GM23338 (cell line): ENCODE data around the gene MARCHF10. TPM values are rescaled to one million over a fixed set of nuclear protein-coding genes. Genes with fewer than 3 reads are reported as not detected.

Experiments used
- ATAC-seq: fragments of 200-7000 bp; cut with Tn5 transposase; 3 replicates; pipeline ENCODE4 v1.9.1; 2020
- DNase-seq: peaks from one replicate; pipeline ENCODE4 v3.0.0-alpha.2; 2015; ENCODE audit warnings: low spot score
- H2AFZ ChIP-seq: fragments of 200-600 bp; sonication (generic); 2 replicates; pipeline ENCODE4 v1.8.0; 2016; ENCODE audit warnings: antibody characterized with exemption, mild to moderate bottlenecking, moderate library complexity
- H3F3A ChIP-seq: fragments of 200-600 bp; sonication (generic); replicated peaks from 2 replicates; pipeline ENCODE4 v1.8.0; 2017; ENCODE audit warnings: antibody characterized with exemption, mixed run types, low read depth
- H3K27ac ChIP-seq: fragments of 200-600 bp; sonication (generic); 2 replicates; pipeline ENCODE4 v1.6.1; 2016; ENCODE audit warnings: low read depth
- H3K27me3 ChIP-seq: fragments of 200-600 bp; sonication (generic); 2 replicates; pipeline ENCODE4 v1.8.0; 2016; ENCODE audit warnings: mild to moderate bottlenecking, mixed run types, moderate library complexity; ENCODE audit not compliant: insufficient read depth
- H3K36me3 ChIP-seq: fragments of 200-600 bp; sonication (generic); 2 replicates; pipeline ENCODE4 v1.8.0; 2016; ENCODE audit warnings: mild to moderate bottlenecking; ENCODE audit not compliant: insufficient read depth
- H3K4me1 ChIP-seq: fragments of 200-600 bp; sonication (generic); 2 replicates; pipeline ENCODE4 v1.8.0; 2016; ENCODE audit warnings: mild to moderate bottlenecking, moderate library complexity; ENCODE audit not compliant: insufficient read depth
- H3K4me2 ChIP-seq: fragments of 200-600 bp; sonication (generic); 2 replicates; pipeline ENCODE4 v1.7.1; 2017; ENCODE audit warnings: mixed run types
- H3K4me3 ChIP-seq: fragments of 200-600 bp; sonication (generic); 2 replicates; pipeline ENCODE4 v1.6.1; 2016; ENCODE audit warnings: mixed run types
- H3K79me2 ChIP-seq: fragments of 200-600 bp; sonication (generic); replicated peaks from 2 replicates; pipeline ENCODE4 v1.8.0; 2017; ENCODE audit warnings: mild to moderate bottlenecking; ENCODE audit not compliant: insufficient read depth
- H3K9me2 ChIP-seq: fragments of 200-600 bp; sonication (generic); 2 replicates; pipeline ENCODE4 v1.8.0; 2017; ENCODE audit not compliant: insufficient read depth
- H4K20me1 ChIP-seq: fragments of 200-600 bp; sonication (generic); replicated peaks from 2 replicates; pipeline ENCODE4 v1.8.0; 2017; ENCODE audit warnings: mild to moderate bottlenecking; ENCODE audit not compliant: insufficient read depth
- H3K27ac Mint-ChIP-seq: 2 replicates; pipeline ENCODE4 v1.8.0; 2020; ENCODE audit warnings: inconsistent platforms, mild to moderate bottlenecking, moderate library complexity, mixed read lengths
- H3K27me3 Mint-ChIP-seq: 3 replicates; pipeline ENCODE4 v1.8.0; 2022; ENCODE audit warnings: low read depth, mild to moderate bottlenecking, moderate library complexity, mixed read lengths, inconsistent platforms; ENCODE audit not compliant: insufficient read depth, poor library complexity
- H3K36me3 Mint-ChIP-seq: 3 replicates; pipeline ENCODE4 v1.8.0; 2021; ENCODE audit warnings: low read depth, mild to moderate bottlenecking, inconsistent platforms, moderate library complexity, mixed read lengths
- H3K4me1 Mint-ChIP-seq: 3 replicates; pipeline ENCODE4 v1.8.0; 2020; ENCODE audit warnings: mild to moderate bottlenecking, inconsistent platforms, mixed read lengths
- H3K4me3 Mint-ChIP-seq: 3 replicates; pipeline ENCODE4 v1.8.0; 2021; ENCODE audit warnings: moderate library complexity, mild to moderate bottlenecking, inconsistent platforms, mixed read lengths
- H3K9me3 Mint-ChIP-seq: 3 replicates; pipeline ENCODE4 v1.8.0; 2020; ENCODE audit warnings: moderate library complexity, mild to moderate bottlenecking, inconsistent platforms, mixed read lengths
- EZH2 ChIP-seq: fragments of 200-600 bp; sonication (generic); IDR thresholded peaks from one replicate; pipeline ENCODE4 v1.8.0; 2017; ENCODE audit warnings: antibody characterized with exemption, mild to moderate bottlenecking, low read depth; ENCODE audit not compliant: unreplicated experiment
- EZH2phosphoT487 ChIP-seq: fragments of 200-600 bp; sonication (generic); IDR thresholded peaks from one replicate; pipeline ENCODE4 v1.8.1; 2018; ENCODE audit warnings: antibody characterized with exemption; ENCODE audit not compliant: unreplicated experiment
- STAT1 ChIP-seq: IDR thresholded peaks from one replicate; pipeline ENCODE4 v1.6.1; 2016; ENCODE audit warnings: antibody characterized with exemption; ENCODE audit not compliant: unreplicated experiment
- ZNF114 ChIP-seq: fragments of 250-450 bp; sonication (Bioruptor Pico); IDR thresholded peaks from 2 replicates; pipeline ENCODE4 v1.5.0; 2020; ENCODE audit warnings: mild to moderate bottlenecking, moderate library complexity
- ZNF331 ChIP-seq: fragments of 250-450 bp; sonication (Bioruptor Pico); IDR thresholded peaks from 2 replicates; pipeline ENCODE4 v1.5.0; 2020; ENCODE audit warnings: low read depth, mild to moderate bottlenecking, moderate library complexity
- polyA plus RNA-seq: library from polyadenylated mRNA; unstranded; fragments of >200 nt; fragmentation: Nextera tagmentation; extraction: Ambion mirVana; gene quantifications from 2 replicates; pipeline ENCODE4 v1.2.1, GENCODE V29; 2016
- total RNA-seq: library from RNA; depleted of rRNA; stranded (reverse); fragments of >200 nt; shearing (Covaris generic); gene quantifications from 2 replicates; pipeline ENCODE4 v1.2.3, GENCODE V29; 2014
- TF ChIP-seq, protein P1 (sequence below): IDR thresholded peaks from 2 replicates; pipeline ENCODE4 v1.6.1; 2016; ENCODE audit warnings: antibody characterized with exemption
- TF ChIP-seq, protein P2 (sequence below): fragments of 250-450 bp; sonication (Bioruptor Pico); IDR thresholded peaks from 2 replicates; pipeline ENCODE4 v1.5.0; 2020; ENCODE audit warnings: mild to moderate bottlenecking, moderate library complexity

MARCHF10 gene
- total and polyA plus RNA-seq, 2 experiments from 2014 or later: 0.50 TPM; not detected in 1

DNA sequence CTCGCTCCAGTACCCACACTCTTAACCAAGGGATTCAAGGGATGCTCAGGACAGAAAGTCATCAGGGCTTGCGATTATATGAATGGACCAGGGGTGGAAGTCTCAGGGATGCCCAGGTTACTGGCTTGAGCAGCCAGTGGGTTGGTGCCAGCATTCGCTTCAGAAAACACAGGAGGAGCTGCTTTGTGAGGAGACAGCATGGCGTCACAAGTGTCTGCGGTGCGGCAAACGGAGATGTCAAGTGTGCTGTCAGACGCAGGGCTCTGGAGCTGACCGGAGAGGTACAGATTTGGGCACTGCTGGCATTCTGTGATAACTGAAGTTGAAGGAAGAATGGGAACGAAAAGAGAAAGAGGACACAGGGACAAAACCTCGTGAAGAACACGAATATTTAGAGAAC is 4.1 kb downstream of the MARCHF10 start:
- H3K4me3 Mint-ChIP-seq: no peak overlapping the region
- no peak for ATAC-seq
- Histone ChIP-seq H3K4me2 (no peak overlapping the region), H3K4me1 (peaks cover 9% of the 10 kb centered on the region), H3K27ac (no peak overlapping the region), H3K27me3 (no peaks in the 10 kb centered on the region), H2AFZ (no peak overlapping the region; the same call in 1 of the 2 replicates), H4K20me1 (no peaks in the 10 kb centered on the region), H3K9me2 (no peaks in the 10 kb centered on the region), H3K4me3 (no peak overlapping the region), H3F3A (peaks cover 7% of the 10 kb centered on the region; the same call in 1 of the 2 replicates), H3K36me3 (no peaks in the 10 kb centered on the region), H3K79me2 (no peaks in the 10 kb centered on the region)
- no peak for TF ChIP-seq EZH2phosphoT487
- TF ChIP-seq, protein P1, sequence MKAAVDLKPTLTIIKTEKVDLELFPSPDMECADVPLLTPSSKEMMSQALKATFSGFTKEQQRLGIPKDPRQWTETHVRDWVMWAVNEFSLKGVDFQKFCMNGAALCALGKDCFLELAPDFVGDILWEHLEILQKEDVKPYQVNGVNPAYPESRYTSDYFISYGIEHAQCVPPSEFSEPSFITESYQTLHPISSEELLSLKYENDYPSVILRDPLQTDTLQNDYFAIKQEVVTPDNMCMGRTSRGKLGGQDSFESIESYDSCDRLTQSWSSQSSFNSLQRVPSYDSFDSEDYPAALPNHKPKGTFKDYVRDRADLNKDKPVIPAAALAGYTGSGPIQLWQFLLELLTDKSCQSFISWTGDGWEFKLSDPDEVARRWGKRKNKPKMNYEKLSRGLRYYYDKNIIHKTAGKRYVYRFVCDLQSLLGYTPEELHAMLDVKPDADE: no peak
- no peak for TF ChIP-seq STAT1
- no peak for TF ChIP-seq ZNF114 (CRISPR knock-in tag)
- TF ChIP-seq, protein P2, sequence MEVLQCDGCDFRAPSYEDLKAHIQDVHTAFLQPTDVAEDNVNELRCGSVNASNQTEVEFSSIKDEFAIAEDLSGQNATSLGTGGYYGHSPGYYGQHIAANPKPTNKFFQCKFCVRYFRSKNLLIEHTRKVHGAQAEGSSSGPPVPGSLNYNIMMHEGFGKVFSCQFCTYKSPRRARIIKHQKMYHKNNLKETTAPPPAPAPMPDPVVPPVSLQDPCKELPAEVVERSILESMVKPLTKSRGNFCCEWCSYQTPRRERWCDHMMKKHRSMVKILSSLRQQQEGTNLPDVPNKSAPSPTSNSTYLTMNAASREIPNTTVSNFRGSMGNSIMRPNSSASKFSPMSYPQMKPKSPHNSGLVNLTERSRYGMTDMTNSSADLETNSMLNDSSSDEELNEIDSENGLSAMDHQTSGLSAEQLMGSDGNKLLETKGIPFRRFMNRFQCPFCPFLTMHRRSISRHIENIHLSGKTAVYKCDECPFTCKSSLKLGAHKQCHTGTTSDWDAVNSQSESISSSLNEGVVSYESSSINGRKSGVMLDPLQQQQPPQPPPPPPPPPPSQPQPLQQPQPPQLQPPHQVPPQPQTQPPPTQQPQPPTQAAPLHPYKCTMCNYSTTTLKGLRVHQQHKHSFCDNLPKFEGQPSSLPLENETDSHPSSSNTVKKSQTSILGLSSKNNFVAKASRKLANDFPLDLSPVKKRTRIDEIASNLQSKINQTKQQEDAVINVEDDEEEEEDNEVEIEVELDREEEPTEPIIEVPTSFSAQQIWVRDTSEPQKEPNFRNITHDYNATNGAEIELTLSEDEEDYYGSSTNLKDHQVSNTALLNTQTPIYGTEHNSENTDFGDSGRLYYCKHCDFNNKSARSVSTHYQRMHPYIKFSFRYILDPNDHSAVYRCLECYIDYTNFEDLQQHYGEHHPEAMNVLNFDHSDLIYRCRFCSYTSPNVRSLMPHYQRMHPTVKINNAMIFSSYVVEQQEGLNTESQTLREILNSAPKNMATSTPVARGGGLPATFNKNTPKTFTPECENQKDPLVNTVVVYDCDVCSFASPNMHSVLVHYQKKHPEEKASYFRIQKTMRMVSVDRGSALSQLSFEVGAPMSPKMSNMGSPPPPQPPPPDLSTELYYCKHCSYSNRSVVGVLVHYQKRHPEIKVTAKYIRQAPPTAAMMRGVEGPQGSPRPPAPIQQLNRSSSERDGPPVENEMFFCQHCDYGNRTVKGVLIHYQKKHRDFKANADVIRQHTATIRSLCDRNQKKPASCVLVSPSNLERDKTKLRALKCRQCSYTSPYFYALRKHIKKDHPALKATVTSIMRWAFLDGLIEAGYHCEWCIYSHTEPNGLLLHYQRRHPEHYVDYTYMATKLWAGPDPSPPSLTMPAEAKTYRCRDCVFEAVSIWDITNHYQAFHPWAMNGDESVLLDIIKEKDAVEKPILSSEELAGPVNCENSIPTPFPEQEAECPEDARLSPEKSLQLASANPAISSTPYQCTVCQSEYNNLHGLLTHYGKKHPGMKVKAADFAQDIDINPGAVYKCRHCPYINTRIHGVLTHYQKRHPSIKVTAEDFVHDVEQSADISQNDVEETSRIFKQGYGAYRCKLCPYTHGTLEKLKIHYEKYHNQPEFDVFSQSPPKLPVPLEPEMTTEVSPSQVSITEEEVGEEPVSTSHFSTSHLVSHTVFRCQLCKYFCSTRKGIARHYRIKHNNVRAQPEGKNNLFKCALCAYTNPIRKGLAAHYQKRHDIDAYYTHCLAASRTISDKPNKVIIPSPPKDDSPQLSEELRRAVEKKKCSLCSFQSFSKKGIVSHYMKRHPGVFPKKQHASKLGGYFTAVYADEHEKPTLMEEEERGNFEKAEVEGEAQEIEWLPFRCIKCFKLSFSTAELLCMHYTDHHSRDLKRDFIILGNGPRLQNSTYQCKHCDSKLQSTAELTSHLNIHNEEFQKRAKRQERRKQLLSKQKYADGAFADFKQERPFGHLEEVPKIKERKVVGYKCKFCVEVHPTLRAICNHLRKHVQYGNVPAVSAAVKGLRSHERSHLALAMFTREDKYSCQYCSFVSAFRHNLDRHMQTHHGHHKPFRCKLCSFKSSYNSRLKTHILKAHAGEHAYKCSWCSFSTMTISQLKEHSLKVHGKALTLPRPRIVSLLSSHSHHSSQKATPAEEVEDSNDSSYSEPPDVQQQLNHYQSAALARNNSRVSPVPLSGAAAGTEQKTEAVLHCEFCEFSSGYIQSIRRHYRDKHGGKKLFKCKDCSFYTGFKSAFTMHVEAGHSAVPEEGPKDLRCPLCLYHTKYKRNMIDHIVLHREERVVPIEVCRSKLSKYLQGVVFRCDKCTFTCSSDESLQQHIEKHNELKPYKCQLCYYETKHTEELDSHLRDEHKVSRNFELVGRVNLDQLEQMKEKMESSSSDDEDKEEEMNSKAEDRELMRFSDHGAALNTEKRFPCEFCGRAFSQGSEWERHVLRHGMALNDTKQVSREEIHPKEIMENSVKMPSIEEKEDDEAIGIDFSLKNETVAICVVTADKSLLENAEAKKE (CRISPR knock-in tag): no peak
- TF ChIP-seq EZH2: no peak
- TF ChIP-seq ZNF331: no peak
- H3K9me3 Mint-ChIP-seq: no peaks in the 10 kb centered on the region
- peaks cover 6% of the 10 kb centered on the region for H3K27me3 Mint-ChIP-seq
- H3K36me3 Mint-ChIP-seq: no peaks in the 10 kb centered on the region
- H3K27ac Mint-ChIP-seq: no peak overlapping the region
- no peak for DNase-seq
- H3K4me1 Mint-ChIP-seq: peaks cover 26% of the 10 kb centered on the region
